Gastrocnemius medialis (tissue), 4 donors: Measurements from ENCODE around the gene GRIK3. TPM values are rescaled to one million over a fixed set of nuclear protein-coding genes. Genes with fewer than 3 reads are reported as not detected.

ENCODE experiments used
- ATAC-seq, 2 donors: fragments of 150-250 bp; one replicate each; pipeline ENCODE4 v1.9.1; 2016
- DNase-seq, 2 donors: peaks; one replicate each; pipeline ENCODE4 v3.0.0-alpha.2; 2019
- H3K27ac ChIP-seq, 4 donors: fragments of 200-600 bp; sonication (generic); 1 replicate in 1 of 4; 2 replicates in 3 of 4; pipeline ENCODE4 v1.5.1; 2016 to 2018; ENCODE audit warnings: mild to moderate bottlenecking in 2 of 4, moderate library complexity in 1 of 4
- H3K27me3 ChIP-seq, 3 donors: fragments of 200-600 bp; sonication (generic) in 2 of 3; 1 replicate in 1 of 3; 2 replicates in 2 of 3; pipeline versions ENCODE4 v1.5.1 to v1.6.0; 2016 to 2019; ENCODE audit warnings: mild to moderate bottlenecking in 1 of 3, moderate library complexity in 1 of 3
- H3K36me3 ChIP-seq, 2 donors: fragments of 200-600 bp; sonication (generic) in 1 of 2; one replicate each; pipeline ENCODE4 v1.5.1; 2017 to 2018
- H3K4me1 ChIP-seq, 2 donors: fragments of 200-600 bp; sonication (generic) in 1 of 2; one replicate each; pipeline ENCODE4 v1.5.1; 2016 to 2017; ENCODE audit warnings: mild to moderate bottlenecking in 2 of 2
- H3K4me3 ChIP-seq, 4 donors: fragments of 200-600 bp; sonication (generic) in 3 of 4; 1 replicate in 1 of 4; 2 replicates in 3 of 4; pipeline ENCODE4 v1.5.1; 2016 to 2019; ENCODE audit warnings: mild to moderate bottlenecking in 2 of 4
- H3K9me3 ChIP-seq, 3 donors: fragments of 200-600 bp; sonication (generic) in 2 of 3; 1 replicate in 1 of 3; 2 replicates in 2 of 3; pipeline ENCODE4 v1.5.1; 2016 to 2019
- POLR2A ChIP-seq, 2 donors: fragments of 450-650 bp; IDR thresholded peaks; one replicate each; pipeline ENCODE4 v1.6.1; 2017; ENCODE audit warnings: antibody characterized with exemption in 2 of 2, mild to moderate bottlenecking in 2 of 2, moderate library complexity in 2 of 2
- in situ Hi-C, 4 donors: fragments of 200-750 bp; cut with MboI; loops; one replicate each; pipeline versions ENCODE4 v1.15.0 to v1.8.0; 2017; ENCODE audit warnings: low sequenced_read_pairs in 4 of 4
- intact Hi-C: fragments of 100-400 bp; cut with DNase I; formaldehyde crosslinking; loops from one replicate; pipeline ENCODE4 v1.15.1; 2023; ENCODE audit warnings: low total_unique reads
- total RNA-seq, 4 donors: library from RNA; depleted of rRNA; stranded (reverse); fragments of >200 nt; gene quantifications; one replicate each; pipeline versions ENCODE4 v1.1.0 to v1.2.3, GENCODE V29; 2016
- TF ChIP-seq, protein P1 (sequence below), 5 experiments: fragments of 450-650 bp in 3 of 5; fragments of 200-600 bp in 2 of 5; sonication (generic) in 2 of 5; IDR thresholded peaks in 4 of 5; conservative IDR thresholded peaks in 1 of 5; 1 replicate in 4 of 5; 2 replicates in 1 of 5; pipeline ENCODE4 v1.5.1; 2016 to 2019; ENCODE audit warnings: antibody characterized with exemption in 5 of 5, mild to moderate bottlenecking in 3 of 5, moderate library complexity in 3 of 5

The GRIK3 gene
- total RNA-seq, 4 donors from 2014 or later: 0.13 to 0.22 (median 0.13) TPM; not detected in 1

DNA sequence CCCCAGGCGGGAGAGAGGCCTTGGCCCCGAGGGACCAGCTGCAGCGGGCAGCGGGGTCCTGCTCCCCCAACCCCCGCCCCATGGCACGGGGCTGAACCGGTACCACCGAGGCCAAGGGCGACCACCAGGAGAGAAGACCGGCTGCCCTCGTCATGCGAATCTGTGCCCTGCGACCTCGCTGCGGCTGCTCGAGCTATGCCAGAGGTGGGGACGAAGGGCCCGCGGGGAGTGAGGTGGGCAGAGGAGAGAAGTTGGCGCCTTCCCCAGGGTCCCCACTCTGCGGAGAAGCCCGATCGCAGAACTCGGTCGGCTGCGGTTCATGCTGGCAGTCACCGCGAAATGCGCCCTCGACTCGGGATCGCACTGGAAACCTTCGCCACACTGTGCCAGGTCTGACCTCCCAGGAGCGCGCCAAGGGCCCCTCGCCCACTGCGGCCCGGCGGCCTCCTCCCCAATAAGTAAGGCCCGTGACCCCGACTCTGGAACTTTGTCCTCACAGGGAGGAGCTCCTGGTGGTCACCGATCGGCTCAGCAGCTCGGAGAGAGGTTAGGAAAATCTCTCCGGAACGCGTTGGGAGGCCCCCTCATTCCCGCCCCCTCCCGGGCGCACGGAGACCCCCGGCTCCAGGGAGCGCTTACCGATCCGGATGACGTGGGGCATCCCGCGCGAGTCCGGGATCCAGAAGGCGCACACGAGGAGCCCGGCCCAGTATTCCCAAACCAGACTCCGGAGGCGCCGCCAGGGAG lies 787 bp downstream of the GRIK3 start:
- Histone ChIP-seq H3K36me3 (no peaks in the 10 kb centered on the region), H3K27me3 (peaks cover 78 to 85% (median 84%) of the 10 kb centered on the region in 3 donors), H3K4me1 (peaks cover 0 to 4% of the 10 kb centered on the region in 2 donors), H3K9me3 (no peaks in the 10 kb centered on the region), H3K4me3 (no peak overlapping the region), H3K27ac (no peak overlapping the region)
- ATAC-seq: no peak
- TF ChIP-seq, protein P1, sequence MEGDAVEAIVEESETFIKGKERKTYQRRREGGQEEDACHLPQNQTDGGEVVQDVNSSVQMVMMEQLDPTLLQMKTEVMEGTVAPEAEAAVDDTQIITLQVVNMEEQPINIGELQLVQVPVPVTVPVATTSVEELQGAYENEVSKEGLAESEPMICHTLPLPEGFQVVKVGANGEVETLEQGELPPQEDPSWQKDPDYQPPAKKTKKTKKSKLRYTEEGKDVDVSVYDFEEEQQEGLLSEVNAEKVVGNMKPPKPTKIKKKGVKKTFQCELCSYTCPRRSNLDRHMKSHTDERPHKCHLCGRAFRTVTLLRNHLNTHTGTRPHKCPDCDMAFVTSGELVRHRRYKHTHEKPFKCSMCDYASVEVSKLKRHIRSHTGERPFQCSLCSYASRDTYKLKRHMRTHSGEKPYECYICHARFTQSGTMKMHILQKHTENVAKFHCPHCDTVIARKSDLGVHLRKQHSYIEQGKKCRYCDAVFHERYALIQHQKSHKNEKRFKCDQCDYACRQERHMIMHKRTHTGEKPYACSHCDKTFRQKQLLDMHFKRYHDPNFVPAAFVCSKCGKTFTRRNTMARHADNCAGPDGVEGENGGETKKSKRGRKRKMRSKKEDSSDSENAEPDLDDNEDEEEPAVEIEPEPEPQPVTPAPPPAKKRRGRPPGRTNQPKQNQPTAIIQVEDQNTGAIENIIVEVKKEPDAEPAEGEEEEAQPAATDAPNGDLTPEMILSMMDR (IDR thresholded peaks at IDR 0.05 in 4 of 5, conservative IDR thresholded peaks at IDR 0.05 in 1 of 5): no peak
- TF ChIP-seq POLR2A (IDR thresholded peaks at IDR 0.05): no peak
- DNase-seq: no peak
- intact Hi-C loops: no loop called here
- in situ Hi-C loops: no loop called here

DNA sequence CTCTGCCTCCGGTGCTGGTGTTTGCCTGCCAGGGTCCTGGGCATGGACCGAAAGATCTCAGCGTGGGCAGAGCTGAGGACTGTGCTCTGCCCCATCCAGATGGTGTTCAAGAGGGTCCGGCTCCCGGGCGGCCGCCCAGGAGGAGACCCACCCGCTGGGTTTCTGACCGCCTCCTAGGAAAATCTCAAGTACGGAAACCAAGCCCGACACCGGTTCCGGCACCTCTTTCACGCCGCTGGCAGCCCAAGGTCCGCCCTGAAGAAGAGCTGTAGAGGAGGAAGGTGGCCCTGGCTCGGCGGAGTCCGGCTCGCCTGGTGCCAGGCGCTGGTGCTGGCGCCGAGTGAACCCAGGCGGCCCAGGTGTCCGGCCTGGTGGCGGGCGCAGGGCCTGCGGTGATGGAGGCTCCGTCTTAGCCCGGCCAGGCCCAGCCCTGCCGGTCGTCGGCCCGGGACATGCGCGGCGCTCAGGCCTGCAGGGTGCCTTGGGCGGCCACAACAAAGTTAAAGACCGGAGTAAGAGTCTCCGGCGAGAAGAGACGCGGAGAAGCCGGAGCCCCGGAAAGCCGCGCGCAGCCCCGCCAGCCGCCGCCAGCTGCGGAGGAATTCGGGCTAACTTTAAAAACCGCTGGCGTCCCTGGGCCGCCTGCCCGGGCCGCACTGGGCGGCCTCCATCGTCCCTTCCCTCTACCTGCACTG lies 1.5 kb downstream of the GRIK3 start:
- Histone ChIP-seq H3K36me3 (no peaks in the 10 kb centered on the region), H3K27me3 (peaks cover 71 to 79% (median 78%) of the 10 kb centered on the region in 3 donors), H3K4me3 (no peak overlapping the region), H3K27ac (no peak overlapping the region), H3K9me3 (no peaks in the 10 kb centered on the region), H3K4me1 (peaks cover 0 to 4% of the 10 kb centered on the region in 2 donors)
- in situ Hi-C loops (no loop called here), intact Hi-C loops (no loop called here)
- ATAC-seq (no peak), DNase-seq (no peak)
- TF ChIP-seq, protein P1 (IDR thresholded peaks at IDR 0.05 in 4 of 5, conservative IDR thresholded peaks at IDR 0.05 in 1 of 5): no peak
- TF ChIP-seq POLR2A (IDR thresholded peaks at IDR 0.05): no peak

DNA sequence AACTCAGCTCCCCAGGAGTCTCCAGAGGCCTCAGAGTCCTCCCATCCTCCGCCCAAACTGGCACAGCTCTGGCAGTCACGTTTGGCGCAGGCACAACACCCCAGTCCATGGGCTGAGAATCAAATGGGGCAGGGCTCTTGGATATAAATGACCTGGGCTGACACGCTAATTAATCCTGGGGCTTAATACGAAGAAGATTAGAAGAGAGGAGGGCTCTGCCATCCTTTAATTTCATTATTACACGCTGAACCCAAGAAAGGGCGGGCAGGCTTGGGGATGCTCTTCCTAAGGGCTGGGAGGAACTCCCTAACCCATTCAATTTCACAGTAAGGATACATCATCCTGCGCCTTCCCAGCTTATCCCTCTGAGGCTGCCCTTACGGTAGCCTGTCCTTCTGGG lies 2.4 kb downstream of the GRIK3 start:
- Histone ChIP-seq H3K4me3 (no peak overlapping the region), H3K27ac (no peak overlapping the region), H3K27me3 (peaks cover 62 to 74% (median 69%) of the 10 kb centered on the region in 3 donors), H3K36me3 (no peaks in the 10 kb centered on the region), H3K9me3 (no peaks in the 10 kb centered on the region), H3K4me1 (peaks cover 0 to 4% of the 10 kb centered on the region in 2 donors)
- TF ChIP-seq POLR2A (IDR thresholded peaks at IDR 0.05): no peak
- TF ChIP-seq, protein P1 (IDR thresholded peaks at IDR 0.05 in 4 of 5, conservative IDR thresholded peaks at IDR 0.05 in 1 of 5): no peak
- intact Hi-C loops: no loop called here
- ATAC-seq (no peak), DNase-seq (no peak)
- in situ Hi-C loops: no loop called here

DNA sequence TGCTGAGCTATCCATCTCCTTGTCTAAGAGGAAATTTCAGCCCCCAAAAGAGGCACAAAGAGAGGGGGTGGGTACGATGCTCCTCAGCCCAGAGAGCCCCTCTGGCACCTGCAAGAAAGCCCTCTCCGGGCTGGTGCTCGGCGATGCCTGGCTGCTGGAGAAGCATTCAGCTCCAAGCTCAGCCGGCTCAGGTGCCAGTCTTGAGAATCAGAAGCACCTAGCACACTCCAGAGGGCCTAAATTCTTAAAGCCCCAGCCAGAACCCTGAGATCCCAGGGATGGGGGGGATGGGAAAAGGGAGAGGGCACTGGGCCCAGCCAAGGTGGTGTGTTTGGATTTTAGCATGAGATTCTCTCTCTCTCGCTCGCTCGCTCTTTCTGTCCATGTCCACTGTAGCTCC lies 2.9 kb downstream of the GRIK3 start:
- TF ChIP-seq, protein P1 (IDR thresholded peaks at IDR 0.05 in 4 of 5, conservative IDR thresholded peaks at IDR 0.05 in 1 of 5): no peak
- TF ChIP-seq POLR2A (IDR thresholded peaks at IDR 0.05): no peak
- Histone ChIP-seq H3K27me3 (peaks cover 58 to 69% (median 64%) of the 10 kb centered on the region in 3 donors), H3K4me3 (no peak overlapping the region), H3K36me3 (no peaks in the 10 kb centered on the region), H3K4me1 (peaks cover 0 to 4% of the 10 kb centered on the region in 2 donors), H3K27ac (no peak overlapping the region), H3K9me3 (no peaks in the 10 kb centered on the region)
- no peak for ATAC-seq
- DNase-seq: no peak
- intact Hi-C loops: no loop called here
- in situ Hi-C loops: no loop called here
